GM12878 (cell line): Measurements from ENCODE around the gene AGBL3. TPM values are rescaled to one million over a fixed set of nuclear protein-coding genes. Genes with fewer than 3 reads are reported as not detected.

ENCODE experiments used
- ATAC-seq: fragments of 200-7000 bp; cut with Tn5 transposase; 3 replicates; pipeline ENCODE4 v1.9.1; 2020; ENCODE audit warnings: mild to moderate bottlenecking, moderate library complexity
- BruUV-seq: library from RNA; stranded (reverse); fragments of 400-500 nt; replicated peaks from 2 replicates; lab custom pipeline; 2021; lab: Mats Ljungman, UMichigan
- CTCF ChIA-PET: fragments of 300-600 bp; sonication (Branson Sonifier 250); formaldehyde crosslinking; extraction: SDS; loops from one replicate; lab custom pipeline; 2021; ENCODE audit warnings: inconsistent platforms; lab: Yijun Ruan, JAX
- POLR2A ChIA-PET: fragments of 350-600 bp; formaldehyde crosslinking; extraction: SDS; loops from one replicate; lab custom pipeline; 2021; ENCODE audit warnings: inconsistent platforms; lab: Charles Lee
- RAD21 ChIA-PET: fragments of 300-600 bp; sonication (Branson Sonifier 250); formaldehyde crosslinking; loops from one replicate; lab custom pipeline; 2023; ENCODE audit warnings: antibody characterized with exemption; ENCODE audit not compliant: unreplicated experiment; lab: Charles Lee
- SMC1A ChIA-PET: fragments of 300-600 bp; sonication (Branson Sonifier 250); formaldehyde crosslinking; loops from one replicate; lab custom pipeline; 2023; ENCODE audit not compliant: unreplicated experiment, uncharacterized antibody; lab: Charles Lee
- DNase-seq: peaks from one replicate; pipeline ENCODE4 v3.0.0-alpha.2; 2011; ENCODE audit warnings: low read depth, low spot score
- FAIRE-seq: peaks from 3 replicates; lab custom pipeline; 2011; peaks lifted over from hg19 to GRCh38; lab: Jason Lieb, UNC
- H2AFZ ChIP-seq: 2 replicates; pipeline ENCODE4 v1.6.0; 2011; ENCODE audit warnings: low read depth, low read length, control low read depth; ENCODE audit not compliant: control insufficient read depth
- H3K27ac ChIP-seq: 2 replicates; pipeline ENCODE4 v1.5.1; 2011; ENCODE audit warnings: control low read depth; ENCODE audit not compliant: control insufficient read depth, insufficient read depth
- H3K27me3 ChIP-seq, 2 experiments: replicated peaks in 1 of 2; 2 replicates each; pipeline versions ENCODE4 v1.6.0 to v1.6.1; 2011; ENCODE audit warnings: low read length in 1 of 2; ENCODE audit not compliant: control insufficient read depth in 2 of 2, insufficient read depth in 2 of 2
- H3K36me3 ChIP-seq, 2 experiments: 2 replicates each; pipeline ENCODE4 v1.5.1; 2011; ENCODE audit warnings: low read length in 1 of 2; ENCODE audit not compliant: control insufficient read depth in 2 of 2, insufficient read depth in 2 of 2
- H3K4me1 ChIP-seq: 2 replicates; pipeline ENCODE4 v1.6.1; 2011; ENCODE audit warnings: mild to moderate bottlenecking, low read length, moderate library complexity, mixed read lengths; ENCODE audit not compliant: control insufficient read depth, insufficient read depth
- H3K4me2 ChIP-seq: 2 replicates; pipeline ENCODE4 v1.6.0; 2011; ENCODE audit warnings: control low read depth; ENCODE audit not compliant: control insufficient read depth, insufficient read depth
- H3K4me3 ChIP-seq: fragments of 200-600 bp; sonication (generic); 2 replicates; pipeline ENCODE4 v1.5.1; 2016
- H3K79me2 ChIP-seq: 2 replicates; pipeline ENCODE4 v1.6.0; 2011; ENCODE audit warnings: low read length; ENCODE audit not compliant: control insufficient read depth, insufficient read depth
- H3K9ac ChIP-seq: 2 replicates; pipeline ENCODE4 v1.8.0; 2011; ENCODE audit warnings: low read length, control low read depth, mixed read lengths; ENCODE audit not compliant: control insufficient read depth, insufficient read depth
- H3K9me3 ChIP-seq: replicated peaks from 3 replicates; pipeline ENCODE4 v1.5.1; 2011; ENCODE audit warnings: mild to moderate bottlenecking, low read length; ENCODE audit not compliant: control insufficient read depth, insufficient read depth
- H4K20me1 ChIP-seq: 2 replicates; pipeline ENCODE4 v1.6.0; 2011; ENCODE audit not compliant: control insufficient read depth, insufficient read depth
- FOXM1 ChIP-seq: IDR thresholded peaks from 2 replicates; pipeline ENCODE4 v1.6.1; 2012; ENCODE audit warnings: low read depth, mild to moderate bottlenecking, inconsistent platforms, low read length, moderate library complexity
- HDGF ChIP-seq: fragments of 450-650 bp; IDR thresholded peaks from 2 replicates; pipeline ENCODE4 v1.6.1; 2016; ENCODE audit warnings: antibody characterized with exemption
- NR2C1 ChIP-seq: fragments of 450-650 bp; IDR thresholded peaks from 2 replicates; pipeline ENCODE4 v1.6.1; 2017; ENCODE audit warnings: antibody characterized with exemption, mild to moderate bottlenecking, moderate library complexity
- POLR2AphosphoS5 ChIP-seq: IDR thresholded peaks from 2 replicates; pipeline ENCODE4 v1.6.1; 2011; ENCODE audit warnings: mild to moderate bottlenecking, low read length, inconsistent platforms
- SREBF2 ChIP-seq: IDR thresholded peaks from 2 replicates; pipeline ENCODE4 v1.6.1; 2012; ENCODE audit warnings: mild to moderate bottlenecking, low read length
- WGBS: methylation state at CpG from one replicate; pipeline ENCODE4 v1.1.6; 2016; ENCODE audit warnings: low lambda C conversion rate; ENCODE audit not compliant: insufficient replicate concordance, insufficient coverage; ENCODE audit errors: missing lambda C conversion rate; 5-methylcytosine and 5-hydroxymethylcytosine counted together
- in situ Hi-C: fragments of 300-500 bp; cut with MboI; formaldehyde crosslinking; loops from 9 replicates; pipeline ENCODE4 v1.14.3; 2018; ENCODE audit warnings: mixed read lengths
- intact Hi-C: fragments of 100-400 bp; cut with micrococcal nuclease; formaldehyde crosslinking; loops from one replicate; pipeline ENCODE4 v1.14.2; 2022; ENCODE audit not compliant: unreplicated experiment
- polyA plus RNA-seq, 11 experiments: library from polyadenylated mRNA; depleted of rRNA in 4 of 11; unstranded in 6 of 11; stranded (reverse) in 5 of 11; fragments of >200 nt; fragmentation: Nextera tagmentation in 4 of 11; fragmentation: Illumina TruSeq in 1 of 11; extraction: Ambion mirVana in 4 of 11; extraction: Trizol in 1 of 11; gene quantifications; 1 replicate in 1 of 11; 2 replicates in 10 of 11; pipeline versions ENCODE4 v1.2.1 to v1.2.3, GENCODE V29; 2011 to 2016; ENCODE audit warnings: inconsistent platforms in 2 of 11, missing spikeins in 2 of 11, low read depth in 1 of 11
- total RNA-seq, 4 experiments: library from RNA; depleted of rRNA in 3 of 4; stranded (reverse); fragments of >200 nt in 3 of 4; fragmentation: Illumina TruSeq in 1 of 4; extraction: Trizol in 1 of 4; gene quantifications; 2 replicates each; pipeline versions ENCODE4 v1.2.1 to v1.2.3, GENCODE V29; 2013 to 2021
- TF ChIP-seq, protein P1 (sequence below): fragments of 450-650 bp; formaldehyde crosslinking; IDR thresholded peaks from 2 replicates; pipeline ENCODE4 v1.4.0; 2022; ENCODE audit warnings: mild to moderate bottlenecking, moderate library complexity
- TF ChIP-seq, protein P2 (sequence below): IDR thresholded peaks from 2 replicates; pipeline ENCODE4 v1.6.1; 2012; ENCODE audit warnings: improper control_type of control experiment, low read depth, low read length; ENCODE audit not compliant: insufficient replicate concordance
- TF ChIP-seq, protein P3 (sequence below): IDR thresholded peaks from 2 replicates; pipeline ENCODE4 v1.6.1; 2011; ENCODE audit warnings: mild to moderate bottlenecking, low read depth, low read length, moderate library complexity; ENCODE audit not compliant: insufficient replicate concordance

Gene AGBL3
- total and polyA plus RNA-seq, 10 of the 15 experiments (the other 5 are each of a cell fraction or from before 2014, with no cell fraction given) = 0.82 to 12.4 (median 3.7) TPM

DNA sequence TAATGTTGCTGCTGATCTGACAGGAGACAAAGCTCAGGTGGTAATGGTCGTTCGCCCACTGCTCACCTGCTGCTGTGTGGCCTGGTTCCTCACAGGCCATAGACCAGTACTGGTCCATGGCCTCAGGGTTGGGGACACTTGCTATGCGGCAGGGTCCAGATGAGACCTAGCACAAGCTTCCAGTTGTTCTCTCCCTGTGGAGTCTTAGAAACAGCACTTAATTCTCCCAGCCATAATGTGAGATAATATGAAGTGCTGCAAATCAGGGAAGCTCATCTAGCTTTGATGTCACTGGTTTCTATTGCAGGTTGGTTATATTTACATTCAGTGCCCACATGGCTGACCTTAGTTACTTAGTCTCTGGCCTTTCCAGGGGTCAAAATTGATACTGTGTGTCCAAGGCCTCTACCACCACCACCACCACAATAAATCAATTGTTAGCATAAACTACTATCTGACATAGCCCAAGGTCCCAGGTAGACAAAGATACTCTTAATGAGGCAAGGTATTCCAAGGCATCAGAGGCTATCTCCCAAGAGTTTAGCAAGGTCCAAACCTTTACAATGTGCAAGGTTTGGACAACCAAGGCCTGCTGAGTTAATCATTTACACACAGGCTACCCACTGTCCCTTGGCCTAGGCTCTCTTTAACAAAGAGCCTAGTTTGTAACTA lies 11.0 kb downstream of the AGBL3 start:
- in situ Hi-C loops (loop anchor here (10.0 to 25.0 kb wide), 2 partner anchors 557 to 965 kb away; partner anchors contain the start of gene NUP205), intact Hi-C loops (loop anchor here (2.0 to 5.0 kb wide), 2 partner anchors 105 to 510 kb away; no protein-coding TSS in a partner anchor)
- SMC1A ChIA-PET = interaction anchor here (0.6 to 15.4 kb wide), 11 partner anchors 9 to 172 kb away, joined by 3 to 293 read pairs (median 7); partner anchors contain the start of genes AGBL3, CYREN and TMEM140
- FAIRE-seq (no peak), ATAC-seq (no peak), DNase-seq (no peak)
- peaks cover 2 to 7% of the 10 kb centered on the region in 2 experiments; a peak in 2 of 4 replicates for H3K36me3 ChIP-seq
- peak overlapping the region; percentile 99 for H3K27ac ChIP-seq
- H3K9ac ChIP-seq = no peak overlapping the region
- CTCF ChIA-PET = interaction anchor here (0.6 to 3.0 kb wide), 6 partner anchors 10 to 163 kb away, joined by 3 to 33 read pairs (median 6); partner anchors contain the start of genes AGBL3 and TMEM140
- peaks cover 8% of the 10 kb centered on the region for H3K79me2 ChIP-seq
- no peaks in the 10 kb centered on the region for H4K20me1 ChIP-seq
- RAD21 ChIA-PET = interaction anchor here (1.0 to 3.6 kb wide), 4 partner anchors 11 to 179 kb away, joined by 3 to 66 read pairs (median 24); partner anchors contain the start of genes AGBL3 and TMEM140
- no peak overlapping the region for H2AFZ ChIP-seq
- 96% methylated on average over 3 of the region's 3 CpGs for WGBS
- peaks cover 42% of the 10 kb centered on the region for H3K4me1 ChIP-seq
- H3K27me3 ChIP-seq = no peaks in the 10 kb centered on the region
- peaks cover 4% of the 10 kb centered on the region; the same call in 2 of the 3 replicates for H3K9me3 ChIP-seq
- peak overlapping the region; percentile 30; the same call in 1 of the 2 replicates for H3K4me2 ChIP-seq
- POLR2A ChIA-PET = interaction anchor here (0.8 to 3.6 kb wide), 2 partner anchors 150 to 154 kb away, joined by 3 to 38 read pairs; partner anchors contain the start of gene TMEM140
- BruUV-seq = no TSS peak
- no peak overlapping the region for H3K4me3 ChIP-seq
- TF ChIP-seq HDGF = no peak
- TF ChIP-seq POLR2AphosphoS5 = no peak
- TF ChIP-seq, protein P1, sequence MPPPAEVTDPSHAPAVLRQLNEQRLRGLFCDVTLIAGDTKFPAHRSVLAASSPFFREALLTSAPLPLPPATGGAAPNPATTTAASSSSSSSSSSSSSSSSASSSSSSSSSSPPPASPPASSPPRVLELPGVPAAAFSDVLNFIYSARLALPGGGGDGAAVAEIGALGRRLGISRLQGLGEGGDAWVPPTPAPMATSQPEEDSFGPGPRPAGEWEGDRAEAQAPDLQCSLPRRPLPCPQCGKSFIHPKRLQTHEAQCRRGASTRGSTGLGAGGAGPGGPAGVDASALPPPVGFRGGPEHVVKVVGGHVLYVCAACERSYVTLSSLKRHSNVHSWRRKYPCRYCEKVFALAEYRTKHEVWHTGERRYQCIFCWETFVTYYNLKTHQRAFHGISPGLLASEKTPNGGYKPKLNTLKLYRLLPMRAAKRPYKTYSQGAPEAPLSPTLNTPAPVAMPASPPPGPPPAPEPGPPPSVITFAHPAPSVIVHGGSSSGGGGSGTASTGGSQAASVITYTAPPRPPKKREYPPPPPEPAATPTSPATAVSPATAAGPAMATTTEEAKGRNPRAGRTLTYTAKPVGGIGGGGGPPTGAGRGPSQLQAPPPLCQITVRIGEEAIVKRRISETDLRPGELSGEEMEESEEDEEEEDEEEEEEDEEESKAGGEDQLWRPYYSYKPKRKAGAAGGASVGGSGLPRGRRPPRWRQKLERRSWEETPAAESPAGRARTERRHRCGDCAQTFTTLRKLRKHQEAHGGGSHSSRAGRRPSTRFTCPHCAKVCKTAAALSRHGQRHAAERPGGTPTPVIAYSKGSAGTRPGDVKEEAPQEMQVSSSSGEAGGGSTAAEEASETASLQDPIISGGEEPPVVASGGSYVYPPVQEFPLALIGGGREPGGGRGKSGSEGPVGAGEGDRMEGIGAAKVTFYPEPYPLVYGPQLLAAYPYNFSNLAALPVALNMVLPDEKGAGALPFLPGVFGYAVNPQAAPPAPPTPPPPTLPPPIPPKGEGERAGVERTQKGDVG (CRISPR knock-in tag) = no peak
- TF ChIP-seq SREBF2 = no peak
- no peak for TF ChIP-seq NR2C1
- TF ChIP-seq, protein P2, sequence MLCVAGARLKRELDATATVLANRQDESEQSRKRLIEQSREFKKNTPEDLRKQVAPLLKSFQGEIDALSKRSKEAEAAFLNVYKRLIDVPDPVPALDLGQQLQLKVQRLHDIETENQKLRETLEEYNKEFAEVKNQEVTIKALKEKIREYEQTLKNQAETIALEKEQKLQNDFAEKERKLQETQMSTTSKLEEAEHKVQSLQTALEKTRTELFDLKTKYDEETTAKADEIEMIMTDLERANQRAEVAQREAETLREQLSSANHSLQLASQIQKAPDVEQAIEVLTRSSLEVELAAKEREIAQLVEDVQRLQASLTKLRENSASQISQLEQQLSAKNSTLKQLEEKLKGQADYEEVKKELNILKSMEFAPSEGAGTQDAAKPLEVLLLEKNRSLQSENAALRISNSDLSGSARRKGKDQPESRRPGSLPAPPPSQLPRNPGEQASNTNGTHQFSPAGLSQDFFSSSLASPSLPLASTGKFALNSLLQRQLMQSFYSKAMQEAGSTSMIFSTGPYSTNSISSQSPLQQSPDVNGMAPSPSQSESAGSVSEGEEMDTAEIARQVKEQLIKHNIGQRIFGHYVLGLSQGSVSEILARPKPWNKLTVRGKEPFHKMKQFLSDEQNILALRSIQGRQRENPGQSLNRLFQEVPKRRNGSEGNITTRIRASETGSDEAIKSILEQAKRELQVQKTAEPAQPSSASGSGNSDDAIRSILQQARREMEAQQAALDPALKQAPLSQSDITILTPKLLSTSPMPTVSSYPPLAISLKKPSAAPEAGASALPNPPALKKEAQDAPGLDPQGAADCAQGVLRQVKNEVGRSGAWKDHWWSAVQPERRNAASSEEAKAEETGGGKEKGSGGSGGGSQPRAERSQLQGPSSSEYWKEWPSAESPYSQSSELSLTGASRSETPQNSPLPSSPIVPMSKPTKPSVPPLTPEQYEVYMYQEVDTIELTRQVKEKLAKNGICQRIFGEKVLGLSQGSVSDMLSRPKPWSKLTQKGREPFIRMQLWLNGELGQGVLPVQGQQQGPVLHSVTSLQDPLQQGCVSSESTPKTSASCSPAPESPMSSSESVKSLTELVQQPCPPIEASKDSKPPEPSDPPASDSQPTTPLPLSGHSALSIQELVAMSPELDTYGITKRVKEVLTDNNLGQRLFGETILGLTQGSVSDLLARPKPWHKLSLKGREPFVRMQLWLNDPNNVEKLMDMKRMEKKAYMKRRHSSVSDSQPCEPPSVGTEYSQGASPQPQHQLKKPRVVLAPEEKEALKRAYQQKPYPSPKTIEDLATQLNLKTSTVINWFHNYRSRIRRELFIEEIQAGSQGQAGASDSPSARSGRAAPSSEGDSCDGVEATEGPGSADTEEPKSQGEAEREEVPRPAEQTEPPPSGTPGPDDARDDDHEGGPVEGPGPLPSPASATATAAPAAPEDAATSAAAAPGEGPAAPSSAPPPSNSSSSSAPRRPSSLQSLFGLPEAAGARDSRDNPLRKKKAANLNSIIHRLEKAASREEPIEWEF = no peak
- TF ChIP-seq FOXM1 = no peak
- TF ChIP-seq, protein P3, sequence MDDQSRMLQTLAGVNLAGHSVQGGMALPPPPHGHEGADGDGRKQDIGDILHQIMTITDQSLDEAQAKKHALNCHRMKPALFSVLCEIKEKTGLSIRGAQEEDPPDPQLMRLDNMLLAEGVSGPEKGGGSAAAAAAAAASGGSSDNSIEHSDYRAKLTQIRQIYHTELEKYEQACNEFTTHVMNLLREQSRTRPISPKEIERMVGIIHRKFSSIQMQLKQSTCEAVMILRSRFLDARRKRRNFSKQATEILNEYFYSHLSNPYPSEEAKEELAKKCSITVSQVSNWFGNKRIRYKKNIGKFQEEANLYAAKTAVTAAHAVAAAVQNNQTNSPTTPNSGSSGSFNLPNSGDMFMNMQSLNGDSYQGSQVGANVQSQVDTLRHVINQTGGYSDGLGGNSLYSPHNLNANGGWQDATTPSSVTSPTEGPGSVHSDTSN = no peak
